ENCODE measurements around the gene ADD1.

- peak; percentile 93 to 96 for TF ChIP-seq POLR2A (IDR thresholded peaks at IDR 0.05)
- TF ChIP-seq CTCF (IDR thresholded peaks at IDR 0.05): peak in 3 of 6 experiments; percentile 35 to 45 (median 42)
These were observed 91.4 kb downstream of the ADD1 start for GRCh38 chr4:2934813-2935761.
